ENCODE measurements around the gene SCNN1G.

Gene SCNN1G

GRCh38 chr16:23209606-23210005 is 27.1 kb downstream of the SCNN1G start:
- no peak for TF ChIP-seq CTCF (conservative IDR thresholded peaks at IDR 0.05; ENCODE audit: control insufficient read depth, insufficient read depth, low read depth, low read length)
- H3K4me3 ChIP-seq (ENCODE audit: control insufficient read depth, low read depth, low read length) = no peak overlapping the region
- no peak for DNase-seq (ENCODE audit: low read depth)

- no peak for DNase-seq (ENCODE audit: low read depth)
- H3K4me3 ChIP-seq (ENCODE audit: control insufficient read depth, low read depth, low read length) = no peak overlapping the region
- TF ChIP-seq CTCF (conservative IDR thresholded peaks at IDR 0.05; ENCODE audit: control insufficient read depth, insufficient read depth, low read depth, low read length) = no peak
Observed at GRCh38 chr16:23213831-23214230, 31.3 kb downstream of the SCNN1G start.

- no peak overlapping the region for H3K4me3 ChIP-seq (ENCODE audit: control insufficient read depth, low read depth, low read length)
- no peak for TF ChIP-seq CTCF (conservative IDR thresholded peaks at IDR 0.05; ENCODE audit: control insufficient read depth, insufficient read depth, low read depth, low read length)
- no peak for DNase-seq (ENCODE audit: low read depth)
Observed at GRCh38 chr16:23214796-23215195, 32.3 kb downstream of the SCNN1G start.

- DNase-seq (ENCODE audit: low read depth) = no peak
- no peak overlapping the region for H3K4me3 ChIP-seq (ENCODE audit: control insufficient read depth, low read depth, low read length)
- TF ChIP-seq CTCF (conservative IDR thresholded peaks at IDR 0.05; ENCODE audit: control insufficient read depth, insufficient read depth, low read depth, low read length) = no peak
Observed at GRCh38 chr16:23215435-23215834, 32.9 kb downstream of the SCNN1G start.

- H3K4me3 ChIP-seq (ENCODE audit: control insufficient read depth, low read depth, low read length) = no peak overlapping the region
- no peak for TF ChIP-seq CTCF (conservative IDR thresholded peaks at IDR 0.05; ENCODE audit: control insufficient read depth, insufficient read depth, low read depth, low read length)
- DNase-seq (ENCODE audit: low read depth) = no peak
Observed at GRCh38 chr16:23216658-23217246, 34.2 kb downstream of the SCNN1G start.

- H3K4me3 ChIP-seq (ENCODE audit: control insufficient read depth, low read depth, low read length) = no peak overlapping the region
- TF ChIP-seq CTCF (conservative IDR thresholded peaks at IDR 0.05; ENCODE audit: control insufficient read depth, insufficient read depth, low read depth, low read length) = no peak
- no peak for DNase-seq (ENCODE audit: low read depth)
Observed at GRCh38 chr16:23217646-23218045, 35.1 kb downstream of the SCNN1G start.

- no peak for DNase-seq (ENCODE audit: low read depth)
- TF ChIP-seq CTCF (conservative IDR thresholded peaks at IDR 0.05; ENCODE audit: control insufficient read depth, insufficient read depth, low read depth, low read length) = no peak
- no peak overlapping the region for H3K4me3 ChIP-seq (ENCODE audit: control insufficient read depth, low read depth, low read length)
Observed at GRCh38 chr16:23222929-23223328, 40.4 kb downstream of the SCNN1G start.

All from fibroblast of mammary gland (primary cell).